CD4-positive, alpha-beta memory T cell (primary cell): ENCODE results near the gene NFIX. TPM values are rescaled to one million over a fixed set of nuclear protein-coding genes. Genes with fewer than 3 reads are reported as not detected.

Experiments
- polyA plus RNA-seq, 2 donors: library from polyadenylated mRNA; unstranded; fragments of 300-500 nt; fragmentation: Illumina TruSeq; gene quantifications; one replicate each; pipeline ENCODE4 v1.2.3, GENCODE V29; 2021
- total RNA-seq, 2 experiments: library from RNA; stranded (reverse); gene quantifications; one replicate each; pipeline ENCODE4 v1.2.3, GENCODE V29; 2021

Gene NFIX
- total and polyA plus RNA-seq, 4 experiments from 2014 or later, result 0.09 to 5.4 (median 4.0) TPM; not detected in 1

Other genes starting within 250 kb of the NFIX start
- not detected for gene BEST2, start 243.7 kb upstream of the NFIX start, total RNA-seq
- not detected for gene BEST2, start 243.7 kb upstream of the NFIX start, polyA plus RNA-seq
- gene HOOK2, start 219.9 kb upstream of the NFIX start, total RNA-seq, result 10 to 100 TPM; 23.3 to 24.2 TPM
- 1 to 10 TPM; 2.6 to 3.4 TPM for gene HOOK2, start 219.9 kb upstream of the NFIX start, polyA plus RNA-seq
- gene JUNB, start 204.0 kb upstream of the NFIX start, total RNA-seq, result 100 to 1,000 TPM; 103 to 106 TPM
- 1,000 to 10,000 TPM in 1 of 2 donors, 100 to 1,000 TPM in 1; 771 to 3,132 TPM for gene JUNB, start 204.0 kb upstream of the NFIX start, polyA plus RNA-seq
- gene PRDX2, start 193.7 kb upstream of the NFIX start, total RNA-seq, result 100 to 1,000 TPM; 116 to 120 TPM
- gene PRDX2, start 193.7 kb upstream of the NFIX start, polyA plus RNA-seq, result 100 to 1,000 TPM; 266 to 533 TPM
- 1 to 10 TPM; 2.2 to 3.2 TPM for gene THSD8, start 193.4 kb upstream of the NFIX start, total RNA-seq
- 1 to 10 TPM; 1.5 to 4.4 TPM for gene THSD8, start 193.4 kb upstream of the NFIX start, polyA plus RNA-seq
- gene RNASEH2A, start 188.9 kb upstream of the NFIX start, total RNA-seq, result 10 to 100 TPM; 10.5 to 12.6 TPM
- gene RNASEH2A, start 188.9 kb upstream of the NFIX start, polyA plus RNA-seq, result 10 to 100 TPM; 16.9 to 23.5 TPM
- gene RTBDN, start 160.9 kb upstream of the NFIX start, total RNA-seq, result not detected
- not detected for gene RTBDN, start 160.9 kb upstream of the NFIX start, polyA plus RNA-seq
- not detected for gene MAST1, start 157.0 kb upstream of the NFIX start, total RNA-seq
- gene MAST1, start 157.0 kb upstream of the NFIX start, polyA plus RNA-seq, result under 1 TPM in 1 of 2 donors, not detected in 1; 0.48 TPM
- gene DNASE2, start 114.0 kb upstream of the NFIX start, total RNA-seq, result 10 to 100 TPM; 31.6 to 32.8 TPM
- gene DNASE2, start 114.0 kb upstream of the NFIX start, polyA plus RNA-seq, result 10 to 100 TPM; 55.3 to 81.8 TPM
- gene KLF1, start 108.3 kb upstream of the NFIX start, total RNA-seq, result not detected
- gene KLF1, start 108.3 kb upstream of the NFIX start, polyA plus RNA-seq, result not detected
- gene GCDH, start 104.3 kb upstream of the NFIX start, total RNA-seq, result 10 to 100 TPM; 63.9 to 66.1 TPM
- gene GCDH, start 104.3 kb upstream of the NFIX start, polyA plus RNA-seq, result 10 to 100 TPM; 16.5 to 27.4 TPM
- gene SYCE2, start 76.2 kb upstream of the NFIX start, total RNA-seq, result under 1 TPM in 1 of 2 experiments, not detected in 1; 0.79 TPM
- not detected for gene SYCE2, start 76.2 kb upstream of the NFIX start, polyA plus RNA-seq
- 10 to 100 TPM; 53.8 to 59.1 TPM for gene FARSA, start 61.8 kb upstream of the NFIX start, total RNA-seq
- 10 to 100 TPM; 63.2 to 68.1 TPM for gene FARSA, start 61.8 kb upstream of the NFIX start, polyA plus RNA-seq
- gene CALR, start 56.9 kb upstream of the NFIX start, total RNA-seq, result 100 to 1,000 TPM; 484 to 499 TPM
- 100 to 1,000 TPM in 1 of 2 donors, 10 to 100 TPM in 1; 87.5 to 151 TPM for gene CALR, start 56.9 kb upstream of the NFIX start, polyA plus RNA-seq
- 10 to 100 TPM; 88.6 to 98.4 TPM for gene RAD23A, start 49.6 kb upstream of the NFIX start, total RNA-seq
- gene RAD23A, start 49.6 kb upstream of the NFIX start, polyA plus RNA-seq, result 100 to 1,000 TPM in 1 of 2 donors, 10 to 100 TPM in 1; 77.0 to 105 TPM
- gene GADD45GIP1, start 38.3 kb upstream of the NFIX start, total RNA-seq, result 10 to 100 TPM; 14.7 to 17.9 TPM
- 10 to 100 TPM; 61.0 to 65.1 TPM for gene GADD45GIP1, start 38.3 kb upstream of the NFIX start, polyA plus RNA-seq
- not detected for gene DAND5, start 25.9 kb upstream of the NFIX start, total RNA-seq
- not detected for gene DAND5, start 25.9 kb upstream of the NFIX start, polyA plus RNA-seq
- 10 to 100 TPM; 16.1 to 16.9 TPM for gene LYL1, start 107.4 kb downstream of the NFIX start, total RNA-seq
- 1 to 10 TPM; 2.3 to 9.4 TPM for gene LYL1, start 107.4 kb downstream of the NFIX start, polyA plus RNA-seq
- gene TRMT1, start 121.3 kb downstream of the NFIX start, total RNA-seq, result 10 to 100 TPM; 70.6 to 78.4 TPM
- 10 to 100 TPM; 18.0 to 24.9 TPM for gene TRMT1, start 121.3 kb downstream of the NFIX start, polyA plus RNA-seq
- 10 to 100 TPM; 25.8 to 34.1 TPM for gene NACC1, start 122.8 kb downstream of the NFIX start, total RNA-seq
- 1 to 10 TPM in 1 of 2 donors, under 1 TPM in 1; 0.15 to 1.8 TPM for gene NACC1, start 122.8 kb downstream of the NFIX start, polyA plus RNA-seq
- gene STX10, start 154.9 kb downstream of the NFIX start, total RNA-seq, result 10 to 100 TPM; 63.7 to 64.0 TPM
- gene STX10, start 154.9 kb downstream of the NFIX start, polyA plus RNA-seq, result 10 to 100 TPM; 57.9 to 64.2 TPM
- gene IER2, start 154.9 kb downstream of the NFIX start, total RNA-seq, result 100 to 1,000 TPM; 148 to 153 TPM
- gene IER2, start 154.9 kb downstream of the NFIX start, polyA plus RNA-seq, result 100 to 1,000 TPM; 201 to 446 TPM